DOHH2 (cell line): ENCODE measurements around the gene SCYGR7.

Source experiments
- H3F3A ChIP-seq: fragments of 200-600 bp; sonication (generic), shearing (Covaris generic); 2 replicates; pipeline ENCODE4 v1.6.0; 2016; ENCODE audit warnings: antibody characterized with exemption, mild to moderate bottlenecking; ENCODE audit not compliant: control insufficient read depth, insufficient read depth
- H3K27ac ChIP-seq: fragments of 200-600 bp; sonication (generic); 2 replicates; pipeline ENCODE4 v1.5.1; 2014; ENCODE audit warnings: low read depth, mild to moderate bottlenecking, low read length, moderate library complexity
- H3K27me3 ChIP-seq: fragments of 200-600 bp; sonication (generic); 2 replicates; pipeline ENCODE4 v1.6.1; 2014; ENCODE audit warnings: mild to moderate bottlenecking, low read length, mixed read lengths; ENCODE audit not compliant: control insufficient read depth
- H3K36me3 ChIP-seq: fragments of 200-600 bp; sonication (generic); 2 replicates; pipeline ENCODE4 v1.6.1; 2014; ENCODE audit warnings: mild to moderate bottlenecking, low read length, moderate library complexity, mixed read lengths; ENCODE audit not compliant: control insufficient read depth
- H3K4me1 ChIP-seq: fragments of 200-600 bp; sonication (generic); 2 replicates; pipeline ENCODE4 v1.6.1; 2014; ENCODE audit warnings: mild to moderate bottlenecking, low read length, mixed read lengths; ENCODE audit not compliant: control insufficient read depth
- H3K4me2 ChIP-seq: fragments of 200-600 bp; sonication (generic); 2 replicates; pipeline ENCODE4 v1.6.0; 2014; ENCODE audit warnings: mild to moderate bottlenecking, low read length, moderate library complexity
- H3K4me3 ChIP-seq: fragments of 200-600 bp; sonication (generic); 2 replicates; pipeline ENCODE4 v1.5.1; 2014; ENCODE audit warnings: mild to moderate bottlenecking, low read length, mixed read lengths
- H3K79me2 ChIP-seq: fragments of 200-600 bp; sonication (generic); 2 replicates; pipeline ENCODE4 v1.6.1; 2014; ENCODE audit warnings: mild to moderate bottlenecking, low read length, mixed read lengths; ENCODE audit not compliant: control insufficient read depth
- H3K9me2 ChIP-seq: fragments of 200-600 bp; sonication (generic); replicated peaks from 2 replicates; pipeline ENCODE4 v1.6.1; 2014; ENCODE audit warnings: mild to moderate bottlenecking, low read length, mixed read lengths; ENCODE audit not compliant: control insufficient read depth
- H3K9me3 ChIP-seq: fragments of 200-600 bp; sonication (generic); 2 replicates; pipeline ENCODE4 v1.6.1; 2014; ENCODE audit warnings: antibody characterized with exemption, low read length, mixed read lengths; ENCODE audit not compliant: control insufficient read depth, insufficient read depth
- H4K20me1 ChIP-seq: fragments of 200-600 bp; sonication (generic); 2 replicates; pipeline ENCODE4 v1.6.0; 2014; ENCODE audit warnings: low read depth, mild to moderate bottlenecking, antibody characterized with exemption, low read length, moderate library complexity; ENCODE audit not compliant: control insufficient read depth, insufficient read depth
- CTCF ChIP-seq: fragments of 200-600 bp; sonication (generic); IDR thresholded peaks from one replicate; pipeline ENCODE4 v1.5.1; 2014; ENCODE audit warnings: antibody characterized with exemption, mild to moderate bottlenecking, low read depth, low read length; ENCODE audit not compliant: poor library complexity, severe bottlenecking
- EZH2phosphoT487 ChIP-seq: fragments of 200-600 bp; sonication (generic); IDR thresholded peaks from 2 replicates; pipeline ENCODE4 v1.6.1; 2017; ENCODE audit warnings: borderline replicate concordance, mild to moderate bottlenecking, antibody characterized with exemption, low read length, moderate library complexity, mixed read lengths

Gene SCYGR7

GRCh38 chr2:227696990-227697679 lies 31.0 kb upstream of the SCYGR7 start:
- TF ChIP-seq CTCF (no peak), EZH2phosphoT487 (no peak)
- no peaks in the 10 kb centered on the region for H3K79me2 ChIP-seq
- no peaks in the 10 kb centered on the region for H3K36me3 ChIP-seq
- no peaks in the 10 kb centered on the region for H3K4me1 ChIP-seq
- no peak overlapping the region for H3K27ac ChIP-seq
- no peaks in the 10 kb centered on the region for H3K27me3 ChIP-seq
- H3K4me2 ChIP-seq, result no peak overlapping the region
- H3K9me3 ChIP-seq, result no peaks in the 10 kb centered on the region
- no peak overlapping the region for H3K4me3 ChIP-seq
- H3F3A ChIP-seq, result no peaks in the 10 kb centered on the region
- no peaks in the 10 kb centered on the region for H4K20me1 ChIP-seq
- H3K9me2 ChIP-seq, result no peaks in the 10 kb centered on the region

- H3K79me2 ChIP-seq, result no peaks in the 10 kb centered on the region
- H3K4me1 ChIP-seq, result no peaks in the 10 kb centered on the region
- H3K36me3 ChIP-seq, result no peaks in the 10 kb centered on the region
- no peak overlapping the region for H3K27ac ChIP-seq
- no peaks in the 10 kb centered on the region for H4K20me1 ChIP-seq
- TF ChIP-seq EZH2phosphoT487, result no peak
- TF ChIP-seq CTCF, result no peak
- H3K27me3 ChIP-seq, result no peaks in the 10 kb centered on the region
- no peak overlapping the region for H3K4me3 ChIP-seq
- no peaks in the 10 kb centered on the region for H3K9me2 ChIP-seq
- H3K4me2 ChIP-seq, result no peak overlapping the region
- no peaks in the 10 kb centered on the region for H3F3A ChIP-seq
- no peaks in the 10 kb centered on the region for H3K9me3 ChIP-seq
Observed at GRCh38 chr2:227701556-227701955, 26.6 kb upstream of the SCYGR7 start.

- TF ChIP-seq CTCF (no peak), EZH2phosphoT487 (no peak)
- no peaks in the 10 kb centered on the region for H3K27me3 ChIP-seq
- H4K20me1 ChIP-seq, result no peaks in the 10 kb centered on the region
- no peak overlapping the region for H3K27ac ChIP-seq
- no peaks in the 10 kb centered on the region for H3K9me2 ChIP-seq
- no peak overlapping the region for H3K4me2 ChIP-seq
- no peaks in the 10 kb centered on the region for H3K4me1 ChIP-seq
- H3F3A ChIP-seq, result no peaks in the 10 kb centered on the region
- no peaks in the 10 kb centered on the region for H3K36me3 ChIP-seq
- H3K4me3 ChIP-seq, result no peak overlapping the region
- no peaks in the 10 kb centered on the region for H3K79me2 ChIP-seq
- no peaks in the 10 kb centered on the region for H3K9me3 ChIP-seq
Observed at GRCh38 chr2:227703280-227703732, 24.8 kb upstream of the SCYGR7 start.
